ENCODE data around the gene DOK7.
"Not testable (repeated sequence)": the region's sequence is repeated elsewhere in the genome, so short reads cannot be mapped to it uniquely, and the experiment has no call there.

Gene DOK7

DNA sequence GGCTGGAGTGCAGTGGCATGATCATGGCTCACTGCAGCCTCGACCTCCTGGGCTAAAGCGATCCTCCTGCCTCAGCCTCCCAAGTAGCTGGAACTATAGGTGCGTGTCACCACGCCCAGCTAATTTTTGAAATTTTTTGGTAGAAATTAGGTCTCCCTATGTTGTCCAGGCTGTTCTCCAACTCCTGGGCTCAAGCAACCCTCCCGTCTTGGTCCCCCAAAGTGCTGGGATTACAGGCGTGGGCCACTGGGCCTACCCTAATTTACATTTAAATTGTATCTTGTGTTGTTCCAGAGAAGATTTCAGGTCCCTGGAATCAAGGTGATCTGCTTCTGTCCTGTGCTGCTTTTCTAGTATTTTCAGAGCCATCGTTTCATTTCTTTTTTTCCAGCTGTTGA is 70.3 kb downstream of the DOK7 start:
- no peak for DNase-seq (ENCODE audit: low read depth)

DNA sequence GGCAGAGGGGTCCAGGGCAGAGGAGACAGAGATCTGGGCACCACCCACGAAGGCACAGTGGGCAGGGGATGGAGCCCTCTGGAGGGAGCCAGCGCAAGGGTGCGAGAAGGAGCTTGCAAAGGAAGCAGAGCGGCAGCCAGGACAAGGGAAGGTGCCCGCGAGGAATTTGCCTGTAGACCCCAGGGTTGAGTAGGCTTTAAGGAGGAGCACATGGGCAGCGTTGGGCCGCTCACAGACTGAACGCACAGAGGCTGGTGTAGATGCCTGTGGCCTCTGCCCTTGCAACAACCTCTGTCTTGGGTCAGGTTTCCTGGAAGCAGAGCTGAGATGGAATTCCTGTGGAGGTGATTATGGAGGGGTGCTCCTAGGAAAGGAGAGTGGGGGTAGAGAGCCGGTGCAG is 72.7 kb downstream of the DOK7 start:
- DNase-seq (ENCODE audit: low read depth) = not testable (repeated sequence)

GRCh38 chr4:3538906-3539305 is 75.8 kb downstream of the DOK7 start:
- not testable (repeated sequence) for DNase-seq (ENCODE audit: low read depth)

DNA sequence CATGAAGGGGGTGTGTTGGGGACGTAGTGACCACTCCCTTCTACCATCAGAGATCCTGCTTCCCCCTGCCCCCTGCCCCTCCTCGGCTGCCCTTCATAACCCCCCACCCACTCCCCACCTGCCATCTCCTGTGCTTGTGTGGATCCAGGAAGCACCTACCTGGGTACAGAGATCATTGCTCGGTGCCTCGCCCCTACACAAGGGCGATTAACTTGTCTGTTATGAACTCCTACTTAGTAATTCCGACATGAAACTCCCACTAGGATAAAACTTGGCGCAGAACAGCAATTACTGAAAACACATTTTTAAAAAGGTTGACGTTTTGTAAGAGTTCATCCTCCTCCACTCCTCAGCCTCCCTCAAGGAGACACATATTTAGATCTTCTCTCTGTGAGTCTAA is 80.3 kb downstream of the DOK7 start:
- DNase-seq (ENCODE audit: low read depth) = not testable (repeated sequence)
